ENCODE results near the gene FSTL3. TPM values are rescaled to one million over a fixed set of nuclear protein-coding genes. Genes with fewer than 3 reads are reported as not detected.

Gene FSTL3
- total and polyA plus RNA-seq, 4 donors: 15.1 to 172 (median 114) TPM

DNA sequence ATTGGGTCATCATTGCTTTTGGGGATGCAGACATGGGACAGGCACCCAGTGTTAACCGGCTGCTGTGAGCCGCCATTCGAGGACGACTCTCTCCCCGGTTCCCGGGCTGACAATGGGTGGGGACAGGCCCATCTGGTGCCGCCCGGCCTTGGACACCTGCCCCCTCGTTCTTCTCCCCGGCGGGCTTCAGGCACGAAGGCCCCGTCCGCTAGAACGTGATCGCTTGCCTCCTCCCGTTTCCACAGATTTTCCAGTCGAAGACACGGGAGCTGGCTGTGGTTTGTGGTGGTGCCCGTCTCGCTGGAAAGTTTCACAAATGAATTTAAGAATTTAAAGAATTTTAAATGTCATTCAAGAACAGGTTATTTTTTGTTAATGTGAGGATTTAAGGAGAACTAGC lies 34.6 kb downstream of the FSTL3 start:
- Histone ChIP-seq H3K9me3 (ENCODE audit: control insufficient read depth in 4 of 4, insufficient read depth in 3 of 4, low read length in 3 of 4) (peaks cover 0 to 7% (median 3%) of the 10 kb centered on the region in 4 donors), H3K27me3 (ENCODE audit: control insufficient read depth in 3 of 3, insufficient read depth in 3 of 3, low read length in 2 of 3) (no peaks in the 10 kb centered on the region), H3K4me3 (no peak overlapping the region), H3K36me3 (ENCODE audit: control insufficient read depth in 4 of 4, insufficient read depth in 4 of 4, low read length in 4 of 4) (peaks cover 0 to 4% (median 0%) of the 10 kb centered on the region in 4 donors), H3K27ac (ENCODE audit: low read depth in 1 of 2, low read length in 1 of 2) (peak overlapping the region in 1 of 2 donors; percentile 54), H3K4me1 (ENCODE audit: control insufficient read depth in 5 of 5, insufficient read depth in 5 of 5, low read length in 5 of 5) (peaks cover 0 to 10% (median 0%) of the 10 kb centered on the region in 5 donors), H3K9ac (ENCODE audit: insufficient read depth in 1 of 2, low read length in 2 of 2) (no peak overlapping the region)
- 54 to 69% methylated on average over 21 of the region's 21 CpGs for WGBS, 2 donors
- TF ChIP-seq, protein P1, sequence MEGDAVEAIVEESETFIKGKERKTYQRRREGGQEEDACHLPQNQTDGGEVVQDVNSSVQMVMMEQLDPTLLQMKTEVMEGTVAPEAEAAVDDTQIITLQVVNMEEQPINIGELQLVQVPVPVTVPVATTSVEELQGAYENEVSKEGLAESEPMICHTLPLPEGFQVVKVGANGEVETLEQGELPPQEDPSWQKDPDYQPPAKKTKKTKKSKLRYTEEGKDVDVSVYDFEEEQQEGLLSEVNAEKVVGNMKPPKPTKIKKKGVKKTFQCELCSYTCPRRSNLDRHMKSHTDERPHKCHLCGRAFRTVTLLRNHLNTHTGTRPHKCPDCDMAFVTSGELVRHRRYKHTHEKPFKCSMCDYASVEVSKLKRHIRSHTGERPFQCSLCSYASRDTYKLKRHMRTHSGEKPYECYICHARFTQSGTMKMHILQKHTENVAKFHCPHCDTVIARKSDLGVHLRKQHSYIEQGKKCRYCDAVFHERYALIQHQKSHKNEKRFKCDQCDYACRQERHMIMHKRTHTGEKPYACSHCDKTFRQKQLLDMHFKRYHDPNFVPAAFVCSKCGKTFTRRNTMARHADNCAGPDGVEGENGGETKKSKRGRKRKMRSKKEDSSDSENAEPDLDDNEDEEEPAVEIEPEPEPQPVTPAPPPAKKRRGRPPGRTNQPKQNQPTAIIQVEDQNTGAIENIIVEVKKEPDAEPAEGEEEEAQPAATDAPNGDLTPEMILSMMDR (IDR thresholded peaks at IDR 0.05; ENCODE audit: control extremely low read depth, extremely low read depth): no peak
- no peak for ATAC-seq (ENCODE audit: insufficient read depth, low FRiP score)
- no peak for DNase-seq

DNA sequence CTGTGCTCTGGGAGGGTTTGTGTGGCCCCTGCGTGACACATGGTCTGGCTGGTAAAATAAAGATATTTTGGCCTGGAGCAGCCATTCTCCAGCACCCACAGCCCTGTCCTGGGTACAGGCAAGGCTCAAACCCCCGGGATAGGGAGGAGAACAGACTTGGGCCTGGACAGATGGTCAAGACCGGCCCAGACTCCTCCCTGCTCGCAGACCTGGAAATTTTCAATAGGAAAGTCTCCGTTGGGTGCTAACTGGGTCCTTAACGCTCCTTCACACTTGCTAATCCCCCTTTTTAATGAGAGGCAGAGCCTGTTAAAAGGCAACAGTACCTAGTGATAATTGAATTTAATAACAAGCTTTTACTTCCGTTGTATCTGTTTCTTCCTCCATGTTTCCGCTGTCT lies 35.1 kb downstream of the FSTL3 start:
- H3K27ac ChIP-seq (ENCODE audit: low read depth in 1 of 2, low read length in 1 of 2): peak overlapping the region in 1 of 2 donors; percentile 54
- ATAC-seq (ENCODE audit: insufficient read depth, low FRiP score) (no peak), DNase-seq (no peak)
- H3K9ac ChIP-seq (ENCODE audit: insufficient read depth in 1 of 2, low read length in 2 of 2): no peak overlapping the region
- 73 to 81% methylated on average over 8 of the region's 8 CpGs for WGBS, 2 donors
- no peak overlapping the region for H3K4me3 ChIP-seq
- TF ChIP-seq, protein P1 (IDR thresholded peaks at IDR 0.05; ENCODE audit: control extremely low read depth, extremely low read depth): no peak
- H3K9me3 ChIP-seq (ENCODE audit: control insufficient read depth in 4 of 4, insufficient read depth in 3 of 4, low read length in 3 of 4): peaks cover 0 to 7% (median 3%) of the 10 kb centered on the region in 4 donors
- peaks cover 0 to 4% (median 0%) of the 10 kb centered on the region in 4 donors for H3K36me3 ChIP-seq (ENCODE audit: control insufficient read depth in 4 of 4, insufficient read depth in 4 of 4, low read length in 4 of 4)
- no peaks in the 10 kb centered on the region for H3K27me3 ChIP-seq (ENCODE audit: control insufficient read depth in 3 of 3, insufficient read depth in 3 of 3, low read length in 2 of 3)
- peaks cover 0 to 10% (median 0%) of the 10 kb centered on the region in 5 donors for H3K4me1 ChIP-seq (ENCODE audit: control insufficient read depth in 5 of 5, insufficient read depth in 5 of 5, low read length in 5 of 5)

DNA sequence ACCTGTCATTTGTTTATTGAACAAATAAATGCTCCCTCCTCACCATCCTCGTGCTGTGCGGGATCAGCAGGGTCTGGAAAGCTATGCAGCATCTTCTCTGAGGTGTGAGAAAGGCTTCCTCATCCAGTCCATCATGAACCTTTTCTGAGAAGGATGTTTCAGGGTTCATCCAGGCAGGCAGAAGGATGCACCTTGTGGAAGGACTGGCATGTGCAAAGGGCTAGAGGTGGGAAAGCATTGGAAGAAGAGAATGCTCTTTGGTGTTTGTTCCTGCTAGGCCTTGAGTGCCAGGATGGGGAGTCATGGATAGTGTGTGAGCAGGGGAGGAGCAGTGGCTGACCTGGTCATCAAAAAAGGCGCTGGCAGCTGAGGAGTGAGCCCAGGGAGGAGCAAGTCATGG lies 39.2 kb downstream of the FSTL3 start:
- peaks cover 0 to 4% (median 1%) of the 10 kb centered on the region in 4 donors for H3K36me3 ChIP-seq (ENCODE audit: control insufficient read depth in 4 of 4, insufficient read depth in 4 of 4, low read length in 4 of 4)
- DNase-seq (no peak), ATAC-seq (ENCODE audit: insufficient read depth, low FRiP score) (no peak)
- H3K9ac ChIP-seq (ENCODE audit: insufficient read depth in 1 of 2, low read length in 2 of 2): no peak overlapping the region
- H3K4me3 ChIP-seq: no peak overlapping the region
- 94 to 95% methylated on average over 3 of the region's 3 CpGs for WGBS, 2 donors
- H3K9me3 ChIP-seq (ENCODE audit: control insufficient read depth in 4 of 4, insufficient read depth in 3 of 4, low read length in 3 of 4): peaks cover 0 to 4% (median 3%) of the 10 kb centered on the region in 4 donors
- peaks cover 0 to 14% (median 3%) of the 10 kb centered on the region in 5 donors for H3K4me1 ChIP-seq (ENCODE audit: control insufficient read depth in 5 of 5, insufficient read depth in 5 of 5, low read length in 5 of 5)
- TF ChIP-seq, protein P1 (IDR thresholded peaks at IDR 0.05; ENCODE audit: control extremely low read depth, extremely low read depth): no peak
- no peaks in the 10 kb centered on the region for H3K27me3 ChIP-seq (ENCODE audit: control insufficient read depth in 3 of 3, insufficient read depth in 3 of 3, low read length in 2 of 3)
- H3K27ac ChIP-seq (ENCODE audit: low read depth in 1 of 2, low read length in 1 of 2): no peak overlapping the region

Measured in lung (tissue), 12 donors.